Peyer's patch (tissue), 4 donors: Measurements from ENCODE around the gene MANEA. TPM values are rescaled to one million over a fixed set of nuclear protein-coding genes. Genes with fewer than 3 reads are reported as not detected.

Experiments
- DNase-seq, 3 donors: peaks; one replicate each; pipeline ENCODE4 v3.0.0-alpha.2; 2017 to 2019
- H3K27ac ChIP-seq, 4 donors: fragments of 200-600 bp; sonication (generic); one replicate each; pipeline ENCODE4 v1.5.1; 2016 to 2019
- H3K27me3 ChIP-seq, 2 donors: fragments of 200-600 bp; sonication (generic); one replicate each; pipeline ENCODE4 v1.5.1; 2019
- H3K36me3 ChIP-seq, 3 donors: fragments of 200-600 bp; sonication (generic); one replicate each; pipeline ENCODE4 v1.5.1; 2016 to 2019
- H3K4me1 ChIP-seq, 4 donors: fragments of 200-600 bp; sonication (generic); one replicate each; pipeline ENCODE4 v1.5.1; 2016 to 2019
- H3K4me3 ChIP-seq, 4 donors: fragments of 200-600 bp; sonication (generic); 1 replicate in 3 of 4; 2 replicates in 1 of 4; pipeline ENCODE4 v1.5.1; 2016 to 2019; ENCODE audit warnings: mild to moderate bottlenecking in 1 of 4
- H3K9me3 ChIP-seq, 4 donors: fragments of 200-600 bp; sonication (generic); one replicate each; pipeline ENCODE4 v1.5.1; 2016 to 2019; ENCODE audit warnings: mild to moderate bottlenecking in 1 of 4
- POLR2A ChIP-seq, 2 donors: fragments of 450-650 bp; IDR thresholded peaks; one replicate each; pipeline ENCODE4 v1.5.1; 2017; ENCODE audit warnings: antibody characterized with exemption in 2 of 2, mild to moderate bottlenecking in 2 of 2, moderate library complexity in 2 of 2
- total RNA-seq, 4 donors: library from RNA; depleted of rRNA; stranded (reverse); fragments of >200 nt; gene quantifications; one replicate each; pipeline ENCODE4 v1.1.0, GENCODE V29; 2016
- TF ChIP-seq, protein P1 (sequence below), 6 experiments: fragments of 450-650 bp in 4 of 6; fragments of 200-600 bp in 2 of 6; sonication (generic) in 1 of 6; IDR thresholded peaks; one replicate each; pipeline ENCODE4 v1.5.1; 2017 to 2019; ENCODE audit warnings: antibody characterized with exemption in 6 of 6, mild to moderate bottlenecking in 3 of 6, moderate library complexity in 1 of 6

The MANEA gene
- total RNA-seq, 4 donors from 2014 or later = 4.1 to 9.2 (median 7.3) TPM

DNA sequence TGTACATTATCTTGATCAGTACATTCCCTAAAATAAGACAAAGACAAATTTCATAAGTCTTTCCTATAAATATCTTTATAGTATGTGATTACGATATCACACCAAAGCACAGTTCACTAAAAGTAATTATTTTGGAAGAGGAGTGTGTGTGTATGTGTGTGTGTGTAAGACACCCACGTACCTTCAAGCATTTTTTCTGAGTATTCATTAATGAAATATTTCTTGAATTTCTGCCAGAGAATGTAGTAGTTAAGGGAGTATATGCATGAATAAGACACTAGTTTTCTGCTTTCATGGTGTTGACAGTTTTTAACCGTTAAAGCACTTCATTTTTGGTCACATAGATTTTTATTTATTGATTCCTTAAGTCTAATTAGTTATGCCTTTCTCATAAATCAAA lies 36.8 kb downstream of the MANEA start:
- no peaks in the 10 kb centered on the region for H3K27me3 ChIP-seq
- TF ChIP-seq, protein P1, sequence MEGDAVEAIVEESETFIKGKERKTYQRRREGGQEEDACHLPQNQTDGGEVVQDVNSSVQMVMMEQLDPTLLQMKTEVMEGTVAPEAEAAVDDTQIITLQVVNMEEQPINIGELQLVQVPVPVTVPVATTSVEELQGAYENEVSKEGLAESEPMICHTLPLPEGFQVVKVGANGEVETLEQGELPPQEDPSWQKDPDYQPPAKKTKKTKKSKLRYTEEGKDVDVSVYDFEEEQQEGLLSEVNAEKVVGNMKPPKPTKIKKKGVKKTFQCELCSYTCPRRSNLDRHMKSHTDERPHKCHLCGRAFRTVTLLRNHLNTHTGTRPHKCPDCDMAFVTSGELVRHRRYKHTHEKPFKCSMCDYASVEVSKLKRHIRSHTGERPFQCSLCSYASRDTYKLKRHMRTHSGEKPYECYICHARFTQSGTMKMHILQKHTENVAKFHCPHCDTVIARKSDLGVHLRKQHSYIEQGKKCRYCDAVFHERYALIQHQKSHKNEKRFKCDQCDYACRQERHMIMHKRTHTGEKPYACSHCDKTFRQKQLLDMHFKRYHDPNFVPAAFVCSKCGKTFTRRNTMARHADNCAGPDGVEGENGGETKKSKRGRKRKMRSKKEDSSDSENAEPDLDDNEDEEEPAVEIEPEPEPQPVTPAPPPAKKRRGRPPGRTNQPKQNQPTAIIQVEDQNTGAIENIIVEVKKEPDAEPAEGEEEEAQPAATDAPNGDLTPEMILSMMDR (IDR thresholded peaks at IDR 0.05) = no peak
- no peak for TF ChIP-seq POLR2A (IDR thresholded peaks at IDR 0.05)
- no peaks in the 10 kb centered on the region for H3K36me3 ChIP-seq
- no peak overlapping the region for H3K4me3 ChIP-seq
- no peaks in the 10 kb centered on the region for H3K4me1 ChIP-seq
- no peaks in the 10 kb centered on the region for H3K9me3 ChIP-seq
- no peak overlapping the region for H3K27ac ChIP-seq
- DNase-seq = no peak

GRCh38 chr6:95629551-95629950 lies 52.2 kb downstream of the MANEA start:
- TF ChIP-seq POLR2A (IDR thresholded peaks at IDR 0.05) = no peak
- TF ChIP-seq, protein P1 (IDR thresholded peaks at IDR 0.05) = no peak
- Histone ChIP-seq H3K4me1 (no peaks in the 10 kb centered on the region), H3K4me3 (no peak overlapping the region), H3K9me3 (no peaks in the 10 kb centered on the region), H3K27me3 (no peaks in the 10 kb centered on the region), H3K27ac (no peak overlapping the region), H3K36me3 (no peaks in the 10 kb centered on the region)
- DNase-seq = no peak

- no peaks in the 10 kb centered on the region for H3K27me3 ChIP-seq
- TF ChIP-seq POLR2A (IDR thresholded peaks at IDR 0.05) = no peak
- TF ChIP-seq, protein P1 (IDR thresholded peaks at IDR 0.05) = no peak
- H3K27ac ChIP-seq = no peak overlapping the region
- no peak for DNase-seq
- no peaks in the 10 kb centered on the region for H3K4me1 ChIP-seq
- no peak overlapping the region for H3K4me3 ChIP-seq
- no peaks in the 10 kb centered on the region for H3K36me3 ChIP-seq
- H3K9me3 ChIP-seq = no peaks in the 10 kb centered on the region
Observed at GRCh38 chr6:95636552-95637431, 59.5 kb downstream of the MANEA start.

DNA sequence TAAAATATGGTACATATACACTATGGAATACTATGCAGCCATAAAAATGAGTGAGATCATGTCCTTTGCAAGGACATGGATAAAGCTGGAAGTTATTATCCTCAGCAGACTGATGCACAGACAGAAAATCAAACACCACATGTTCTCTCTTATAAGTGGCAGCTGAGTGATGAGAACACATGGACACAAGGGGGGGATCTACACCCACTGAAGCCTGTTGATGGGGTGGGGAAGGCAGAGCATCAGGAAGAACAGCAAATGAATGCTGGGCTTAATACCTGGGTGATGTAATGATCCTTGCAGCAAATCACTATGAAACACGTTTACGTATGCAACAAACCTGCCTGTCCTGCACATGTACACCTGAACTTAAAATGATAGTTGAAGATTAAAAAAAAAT lies 71.3 kb downstream of the MANEA start:
- TF ChIP-seq, protein P1 (IDR thresholded peaks at IDR 0.05) = no peak
- TF ChIP-seq POLR2A (IDR thresholded peaks at IDR 0.05) = no peak
- Histone ChIP-seq H3K4me3 (no peak overlapping the region), H3K27ac (no peak overlapping the region), H3K27me3 (no peaks in the 10 kb centered on the region), H3K9me3 (no peaks in the 10 kb centered on the region), H3K36me3 (no peaks in the 10 kb centered on the region), H3K4me1 (no peaks in the 10 kb centered on the region)
- DNase-seq = no peak

DNA sequence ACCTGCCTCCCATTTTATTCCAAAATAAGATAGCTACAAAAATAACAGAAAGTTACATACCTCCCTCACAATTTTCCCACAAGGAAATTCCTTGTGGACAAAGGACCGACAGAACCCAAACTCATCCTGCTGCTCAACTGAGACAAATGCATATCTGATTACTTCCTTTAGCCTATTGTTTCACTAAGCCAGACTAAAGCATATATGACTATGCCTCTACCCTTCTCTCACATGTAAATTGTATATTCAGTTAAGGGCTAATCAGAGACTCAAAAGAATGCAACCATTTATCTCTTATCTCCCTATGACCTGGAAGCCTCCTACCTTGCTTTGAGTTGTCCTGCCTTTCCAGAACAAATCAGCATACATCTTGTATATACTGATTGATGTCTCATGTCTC lies 72.1 kb downstream of the MANEA start:
- no peak for DNase-seq
- no peak for TF ChIP-seq POLR2A (IDR thresholded peaks at IDR 0.05)
- TF ChIP-seq, protein P1 (IDR thresholded peaks at IDR 0.05) = no peak
- no peak overlapping the region for H3K27ac ChIP-seq
- no peaks in the 10 kb centered on the region for H3K9me3 ChIP-seq
- no peaks in the 10 kb centered on the region for H3K4me1 ChIP-seq
- H3K27me3 ChIP-seq = no peaks in the 10 kb centered on the region
- no peak overlapping the region for H3K4me3 ChIP-seq
- no peaks in the 10 kb centered on the region for H3K36me3 ChIP-seq
